Suprapubic skin (tissue), 4 donors: Measurements from ENCODE around the gene ACAP3.

ENCODE experiments used
- CTCF ChIP-seq, 2 donors: fragments of 200-600 bp in 1 of 2; fragments of 450-650 bp in 1 of 2; sonication (generic) in 1 of 2; IDR thresholded peaks; one replicate each; pipeline ENCODE4 v1.5.1; 2016 to 2019; ENCODE audit warnings: antibody characterized with exemption in 2 of 2, mild to moderate bottlenecking in 1 of 2, moderate library complexity in 1 of 2
- EP300 ChIP-seq: sonication (generic); formaldehyde crosslinking; IDR thresholded peaks from one replicate; pipeline ENCODE4 v1.6.1; 2017; ENCODE audit warnings: antibody characterized with exemption
- POLR2A ChIP-seq, 2 donors: fragments of 450-650 bp; IDR thresholded peaks; one replicate each; pipeline ENCODE4 v1.6.1; 2017; ENCODE audit warnings: antibody characterized with exemption in 2 of 2, mild to moderate bottlenecking in 2 of 2, moderate library complexity in 2 of 2
- POLR2AphosphoS5 ChIP-seq, 3 donors: sonication (generic); formaldehyde crosslinking; IDR thresholded peaks; one replicate each; pipeline ENCODE4 v1.6.1; 2017; ENCODE audit warnings: antibody characterized with exemption in 3 of 3

- no peak for TF ChIP-seq CTCF (IDR thresholded peaks at IDR 0.05)
- no peak for TF ChIP-seq POLR2AphosphoS5 (IDR thresholded peaks at IDR 0.05)
- TF ChIP-seq POLR2A (IDR thresholded peaks at IDR 0.05) = no peak
- no peak for TF ChIP-seq EP300
Measured at GRCh38 chr1:1330366-1331067, 22.8 kb upstream of the ACAP3 start.
